HCT116 (cell line): ENCODE results near the gene IL36B. TPM values are rescaled to one million over a fixed set of nuclear protein-coding genes. Genes with fewer than 3 reads are reported as not detected.

Experiments used
- ATAC-seq: fragments of 200-7000 bp; cut with Tn5 transposase; 2 replicates; pipeline ENCODE4 v1.9.1; 2020; ENCODE audit warnings: mild to moderate bottlenecking, moderate library complexity
- BruUV-seq: library from RNA; stranded (reverse); fragments of 400-500 nt; replicated peaks from 2 replicates; lab custom pipeline; 2021; lab: Mats Ljungman, UMichigan
- CTCF ChIA-PET: fragments of 300-600 bp; sonication (Branson Sonifier 250); formaldehyde crosslinking; loops from one replicate; lab custom pipeline; 2021; ENCODE audit warnings: antibody characterized with exemption; lab: Charles Lee
- POLR2A ChIA-PET: fragments of 300-600, 350-600 bp; sonication (Branson Sonifier 250); formaldehyde crosslinking; loops from one replicate; lab custom pipeline; 2021; ENCODE audit warnings: antibody characterized with exemption; lab: Charles Lee
- RAD21 ChIA-PET, 2 experiments: fragments of 300-600 bp; sonication (Branson Sonifier 250); formaldehyde crosslinking; loops; one replicate each; lab custom pipeline; 2023; ENCODE audit warnings: low total read pairs in 2 of 2; ENCODE audit not compliant: uncharacterized antibody in 2 of 2, unreplicated experiment in 2 of 2, low non-redundant PET in 1 of 2; lab: Charles Lee
- DNase-seq: peaks from one replicate; pipeline ENCODE4 v3.0.0-alpha.2; 2010; ENCODE audit warnings: low read depth, low spot score
- H2AFZ ChIP-seq: fragments of 200-600 bp; shearing (Covaris generic), sonication (generic); 2 replicates; pipeline ENCODE4 v1.6.1; 2017; ENCODE audit warnings: low read depth, mixed run types, mixed read lengths, antibody characterized with exemption, low read length; ENCODE audit not compliant: poor library complexity, severe bottlenecking
- H3K27ac ChIP-seq: 2 replicates; pipeline ENCODE4 v1.5.1; 2012; ENCODE audit warnings: low read depth, low read length
- H3K27me3 ChIP-seq: fragments of 200-600 bp; sonication (generic); 2 replicates; pipeline ENCODE4 v1.6.1; 2016; ENCODE audit warnings: mixed run types, low read length, mixed read lengths; ENCODE audit not compliant: insufficient read depth
- H3K36me3 ChIP-seq, 2 experiments: fragments of 200-500 bp in 1 of 2; fragments of 200-600 bp in 1 of 2; sonication (Bioruptor generic) in 1 of 2; sonication (generic) in 1 of 2; 2 replicates each; pipeline versions ENCODE4 v1.5.1 to v1.6.1; 2014 to 2016; ENCODE audit warnings: low read length in 2 of 2, inconsistent platforms in 1 of 2, mixed read lengths in 1 of 2, mixed run types in 1 of 2; ENCODE audit not compliant: insufficient read depth in 2 of 2, control insufficient read depth in 1 of 2
- H3K4me1 ChIP-seq, 2 experiments: fragments of 200-600 bp in 1 of 2; sonication (generic) in 1 of 2; 2 replicates each; pipeline versions ENCODE4 v1.5.1 to v1.6.1; 2012 to 2017; ENCODE audit warnings: low read length in 2 of 2, inconsistent platforms in 1 of 2, mild to moderate bottlenecking in 1 of 2, mixed read lengths in 1 of 2, mixed run types in 1 of 2, moderate library complexity in 1 of 2; ENCODE audit not compliant: insufficient read depth in 2 of 2, control insufficient read depth in 1 of 2
- H3K4me2 ChIP-seq: fragments of 200-600 bp; sonication (generic); 2 replicates; pipeline ENCODE4 v1.6.1; 2017; ENCODE audit warnings: mixed run types, low read length, mixed read lengths
- H3K4me3 ChIP-seq, 2 experiments: fragments of 200-600 bp in 1 of 2; sonication (generic) in 1 of 2; replicated peaks in 1 of 2; 2 replicates each; pipeline ENCODE4 v1.5.1; 2011 to 2016; ENCODE audit warnings: low read length in 2 of 2, control low read depth in 1 of 2, low read depth in 1 of 2, mild to moderate bottlenecking in 1 of 2, mixed read lengths in 1 of 2, mixed run types in 1 of 2
- H3K79me2 ChIP-seq: fragments of 200-600 bp; sonication (generic); 2 replicates; pipeline ENCODE4 v1.6.1; 2017; ENCODE audit warnings: mild to moderate bottlenecking, mixed run types, low read length, moderate library complexity, mixed read lengths; ENCODE audit not compliant: insufficient read depth
- H3K9ac ChIP-seq: fragments of 200-600 bp; sonication (generic); 2 replicates; pipeline ENCODE4 v1.6.1; 2016; ENCODE audit warnings: low read length, mixed read lengths
- H3K9me2 ChIP-seq: fragments of 200-600 bp; sonication (generic), shearing (Covaris generic); 2 replicates; pipeline ENCODE4 v1.6.1; 2017; ENCODE audit warnings: mixed run types, mild to moderate bottlenecking, moderate library complexity; ENCODE audit not compliant: insufficient read depth
- H3K9me3 ChIP-seq, 2 experiments: fragments of 200-500 bp in 1 of 2; fragments of 200-600 bp in 1 of 2; sonication (Bioruptor generic) in 1 of 2; sonication (generic) in 1 of 2; 2 replicates each; pipeline ENCODE4 v1.6.1; 2014 to 2017; ENCODE audit warnings: low read length in 2 of 2, mixed read lengths in 2 of 2, inconsistent platforms in 1 of 2, low read depth in 1 of 2, mild to moderate bottlenecking in 1 of 2, mixed run types in 1 of 2, moderate library complexity in 1 of 2; ENCODE audit not compliant: control insufficient read depth in 1 of 2, insufficient read depth in 1 of 2
- H4K20me1 ChIP-seq: fragments of 200-600 bp; sonication (generic), shearing (Covaris generic); 2 replicates; pipeline ENCODE4 v1.6.1; 2017; ENCODE audit warnings: mixed run types, mild to moderate bottlenecking, moderate library complexity; ENCODE audit not compliant: insufficient read depth
- CBX3 ChIP-seq: IDR thresholded peaks from 2 replicates; pipeline ENCODE4 v1.6.1; 2012; ENCODE audit warnings: low read depth
- CEBPB ChIP-seq: IDR thresholded peaks from 2 replicates; pipeline ENCODE4 v1.6.1; 2012; ENCODE audit warnings: low read depth
- EGR1 ChIP-seq: IDR thresholded peaks from 2 replicates; pipeline ENCODE4 v1.6.1; 2012; ENCODE audit warnings: low read depth
- ELF1 ChIP-seq: IDR thresholded peaks from 2 replicates; pipeline ENCODE4 v1.6.1; 2012; ENCODE audit warnings: low read depth, borderline replicate concordance
- EZH2 ChIP-seq: fragments of 200-600 bp; sonication (generic); IDR thresholded peaks from 2 replicates; pipeline ENCODE4 v1.6.1; 2017; ENCODE audit warnings: antibody characterized with exemption, mixed run types
- EZH2phosphoT487 ChIP-seq: fragments of 200-600 bp; IDR thresholded peaks from 2 replicates; pipeline ENCODE4 v1.6.1; 2018; ENCODE audit warnings: antibody characterized with exemption, borderline replicate concordance
- FOSL1 ChIP-seq: IDR thresholded peaks from 2 replicates; pipeline ENCODE4 v1.6.1; 2012; ENCODE audit warnings: low read depth
- JUND ChIP-seq: IDR thresholded peaks from 2 replicates; pipeline ENCODE4 v1.6.1; 2012
- POLR2A ChIP-seq: IDR thresholded peaks from 2 replicates; pipeline ENCODE4 v1.7.0; 2011; ENCODE audit warnings: borderline replicate concordance; ENCODE audit not compliant: insufficient read depth, insufficient read length; ENCODE audit errors: extremely low read depth
- RAD21 ChIP-seq: IDR thresholded peaks from 2 replicates; pipeline ENCODE4 v1.6.1; 2012; ENCODE audit warnings: low read depth, mild to moderate bottlenecking
- SIN3A ChIP-seq: IDR thresholded peaks from 2 replicates; pipeline ENCODE4 v1.6.1; 2012; ENCODE audit warnings: low read depth
- SP1 ChIP-seq: IDR thresholded peaks from 2 replicates; pipeline ENCODE4 v1.6.1; 2012; ENCODE audit warnings: low read depth
- SRF ChIP-seq: IDR thresholded peaks from 2 replicates; pipeline ENCODE4 v1.6.1; 2012; ENCODE audit warnings: low read depth
- TCF7L2 ChIP-seq: IDR thresholded peaks from 2 replicates; pipeline ENCODE4 v1.7.0; 2011; ENCODE audit warnings: borderline replicate concordance, inconsistent platforms; ENCODE audit not compliant: insufficient read depth, insufficient read length; ENCODE audit errors: extremely low read depth
- ZFX ChIP-seq: fragments of 450-650 bp; IDR thresholded peaks from 2 replicates; pipeline ENCODE4 v1.6.1; 2017
- ZNF274 ChIP-seq: fragments of 200-500 bp; sonication (Bioruptor generic); IDR thresholded peaks from 2 replicates; pipeline ENCODE4 v1.6.1; 2014; ENCODE audit warnings: mild to moderate bottlenecking, low read depth, low read length, inconsistent platforms
- intact Hi-C: fragments of 100-400 bp; cut with micrococcal nuclease; formaldehyde crosslinking; loops from 2 replicates; pipeline ENCODE4 v1.10.0; 2022
- total RNA-seq: library from RNA; stranded (reverse); gene quantifications from one replicate; pipeline ENCODE4 v1.2.1, GENCODE V29; 2021; ENCODE audit not compliant: unreplicated experiment
- TF ChIP-seq, protein P1 (sequence below): IDR thresholded peaks from 2 replicates; pipeline ENCODE4 v1.6.1; 2012
- TF ChIP-seq, protein P2 (sequence below): IDR thresholded peaks from 2 replicates; pipeline ENCODE4 v1.6.1; 2012
- TF ChIP-seq, protein P3 (sequence below): IDR thresholded peaks from 2 replicates; pipeline ENCODE4 v1.6.1; 2012; ENCODE audit warnings: low read depth
- TF ChIP-seq, protein P4 (sequence below), 3 experiments: fragments of 200-600 bp in 1 of 3; sonication (generic) in 1 of 3; IDR thresholded peaks in 2 of 3; conservative IDR thresholded peaks in 1 of 3; 2 replicates each; pipeline ENCODE4 v1.5.1; 2012 to 2017; ENCODE audit warnings: low read depth in 2 of 3, low read length in 2 of 3, antibody characterized with exemption in 1 of 3, borderline replicate concordance in 1 of 3, control low read depth in 1 of 3, mild to moderate bottlenecking in 1 of 3, mixed read lengths in 1 of 3, mixed run types in 1 of 3, moderate library complexity in 1 of 3; ENCODE audit not compliant: insufficient read depth in 1 of 3

IL36B gene
- total RNA-seq, 1 experiment from 2014 or later, result not detected

DNA sequence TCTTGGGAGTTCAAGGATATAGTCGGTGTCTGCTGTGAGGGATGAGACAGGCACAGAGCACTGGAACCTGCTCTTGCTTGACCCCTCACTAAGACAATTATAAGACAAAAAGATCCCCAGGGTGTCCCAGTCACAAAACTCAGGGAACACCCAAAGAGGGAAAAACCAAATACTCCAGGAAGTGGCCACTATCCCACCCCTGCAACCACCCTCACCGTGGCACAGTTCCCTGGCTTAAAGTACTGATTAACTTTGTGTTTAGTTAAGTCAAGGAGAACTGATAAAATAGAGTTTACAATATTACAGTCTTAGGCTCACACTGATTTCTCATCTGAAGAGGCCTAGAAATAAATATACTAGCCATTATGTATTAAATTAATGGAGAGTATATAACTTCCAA is 13.5 kb downstream of the IL36B start:
- intact Hi-C loops, result no loop called here
- peaks cover 7% of the 10 kb centered on the region; the same call in 1 of the 2 replicates for H3K27me3 ChIP-seq
- H3K9me2 ChIP-seq, result no peaks in the 10 kb centered on the region
- H3K27ac ChIP-seq, result no peak overlapping the region
- no peaks in the 10 kb centered on the region for H3K36me3 ChIP-seq
- H3K4me3 ChIP-seq, result no peak overlapping the region
- no peak for DNase-seq
- CTCF ChIA-PET, result no interaction called here
- H3K9ac ChIP-seq, result no peak overlapping the region
- H3K4me1 ChIP-seq, result no peaks in the 10 kb centered on the region
- no TSS peak for BruUV-seq
- POLR2A ChIA-PET, result no interaction called here
- RAD21 ChIA-PET, result no interaction called here
- H3K4me2 ChIP-seq, result no peak overlapping the region
- no peaks in the 10 kb centered on the region for H3K79me2 ChIP-seq
- ATAC-seq, result no peak
- H4K20me1 ChIP-seq, result no peaks in the 10 kb centered on the region
- no peak overlapping the region for H2AFZ ChIP-seq
- TF ChIP-seq TCF7L2, result no peak
- TF ChIP-seq ZFX, result no peak
- TF ChIP-seq CBX3, result no peak
- no peak for TF ChIP-seq CEBPB
- TF ChIP-seq ZNF274, result no peak
- TF ChIP-seq, protein P1, sequence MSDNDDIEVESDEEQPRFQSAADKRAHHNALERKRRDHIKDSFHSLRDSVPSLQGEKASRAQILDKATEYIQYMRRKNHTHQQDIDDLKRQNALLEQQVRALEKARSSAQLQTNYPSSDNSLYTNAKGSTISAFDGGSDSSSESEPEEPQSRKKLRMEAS, result no peak
- TF ChIP-seq EZH2, result no peak
- no peak for TF ChIP-seq EZH2phosphoT487
- TF ChIP-seq FOSL1, result no peak
- no peak for TF ChIP-seq JUND
- TF ChIP-seq SRF, result no peak
- TF ChIP-seq, protein P2, sequence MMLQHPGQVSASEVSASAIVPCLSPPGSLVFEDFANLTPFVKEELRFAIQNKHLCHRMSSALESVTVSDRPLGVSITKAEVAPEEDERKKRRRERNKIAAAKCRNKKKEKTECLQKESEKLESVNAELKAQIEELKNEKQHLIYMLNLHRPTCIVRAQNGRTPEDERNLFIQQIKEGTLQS, result no peak
- TF ChIP-seq, protein P3, sequence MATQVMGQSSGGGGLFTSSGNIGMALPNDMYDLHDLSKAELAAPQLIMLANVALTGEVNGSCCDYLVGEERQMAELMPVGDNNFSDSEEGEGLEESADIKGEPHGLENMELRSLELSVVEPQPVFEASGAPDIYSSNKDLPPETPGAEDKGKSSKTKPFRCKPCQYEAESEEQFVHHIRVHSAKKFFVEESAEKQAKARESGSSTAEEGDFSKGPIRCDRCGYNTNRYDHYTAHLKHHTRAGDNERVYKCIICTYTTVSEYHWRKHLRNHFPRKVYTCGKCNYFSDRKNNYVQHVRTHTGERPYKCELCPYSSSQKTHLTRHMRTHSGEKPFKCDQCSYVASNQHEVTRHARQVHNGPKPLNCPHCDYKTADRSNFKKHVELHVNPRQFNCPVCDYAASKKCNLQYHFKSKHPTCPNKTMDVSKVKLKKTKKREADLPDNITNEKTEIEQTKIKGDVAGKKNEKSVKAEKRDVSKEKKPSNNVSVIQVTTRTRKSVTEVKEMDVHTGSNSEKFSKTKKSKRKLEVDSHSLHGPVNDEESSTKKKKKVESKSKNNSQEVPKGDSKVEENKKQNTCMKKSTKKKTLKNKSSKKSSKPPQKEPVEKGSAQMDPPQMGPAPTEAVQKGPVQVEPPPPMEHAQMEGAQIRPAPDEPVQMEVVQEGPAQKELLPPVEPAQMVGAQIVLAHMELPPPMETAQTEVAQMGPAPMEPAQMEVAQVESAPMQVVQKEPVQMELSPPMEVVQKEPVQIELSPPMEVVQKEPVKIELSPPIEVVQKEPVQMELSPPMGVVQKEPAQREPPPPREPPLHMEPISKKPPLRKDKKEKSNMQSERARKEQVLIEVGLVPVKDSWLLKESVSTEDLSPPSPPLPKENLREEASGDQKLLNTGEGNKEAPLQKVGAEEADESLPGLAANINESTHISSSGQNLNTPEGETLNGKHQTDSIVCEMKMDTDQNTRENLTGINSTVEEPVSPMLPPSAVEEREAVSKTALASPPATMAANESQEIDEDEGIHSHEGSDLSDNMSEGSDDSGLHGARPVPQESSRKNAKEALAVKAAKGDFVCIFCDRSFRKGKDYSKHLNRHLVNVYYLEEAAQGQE, result no peak
- TF ChIP-seq SP1, result no peak
- no peak for TF ChIP-seq SIN3A
- no peak for TF ChIP-seq RAD21
- no peak for TF ChIP-seq ELF1
- TF ChIP-seq, protein P4, sequence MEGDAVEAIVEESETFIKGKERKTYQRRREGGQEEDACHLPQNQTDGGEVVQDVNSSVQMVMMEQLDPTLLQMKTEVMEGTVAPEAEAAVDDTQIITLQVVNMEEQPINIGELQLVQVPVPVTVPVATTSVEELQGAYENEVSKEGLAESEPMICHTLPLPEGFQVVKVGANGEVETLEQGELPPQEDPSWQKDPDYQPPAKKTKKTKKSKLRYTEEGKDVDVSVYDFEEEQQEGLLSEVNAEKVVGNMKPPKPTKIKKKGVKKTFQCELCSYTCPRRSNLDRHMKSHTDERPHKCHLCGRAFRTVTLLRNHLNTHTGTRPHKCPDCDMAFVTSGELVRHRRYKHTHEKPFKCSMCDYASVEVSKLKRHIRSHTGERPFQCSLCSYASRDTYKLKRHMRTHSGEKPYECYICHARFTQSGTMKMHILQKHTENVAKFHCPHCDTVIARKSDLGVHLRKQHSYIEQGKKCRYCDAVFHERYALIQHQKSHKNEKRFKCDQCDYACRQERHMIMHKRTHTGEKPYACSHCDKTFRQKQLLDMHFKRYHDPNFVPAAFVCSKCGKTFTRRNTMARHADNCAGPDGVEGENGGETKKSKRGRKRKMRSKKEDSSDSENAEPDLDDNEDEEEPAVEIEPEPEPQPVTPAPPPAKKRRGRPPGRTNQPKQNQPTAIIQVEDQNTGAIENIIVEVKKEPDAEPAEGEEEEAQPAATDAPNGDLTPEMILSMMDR (IDR thresholded peaks at IDR 0.05 in 2 of 3, conservative IDR thresholded peaks at IDR 0.05 in 1 of 3; ENCODE audit: borderline replicate concordance in 1 of 3, insufficient read depth in 1 of 3, low read depth in 2 of 3, low read length in 2 of 3), result no peak
- TF ChIP-seq POLR2A, result no peak
- no peak for TF ChIP-seq EGR1
- TF ChIP-seq, all 23 proteins: peak for 0
- H3K9me3 ChIP-seq, result no peaks in the 10 kb centered on the region
